GM19463 (cell line): ENCODE data around the gene GKN2.
"Not testable (repeated sequence)": the region's sequence is repeated elsewhere in the genome, so short reads cannot be mapped to it uniquely, and the experiment has no call there.

Experiments
- ATAC-seq: cut with Tn5 transposase; IDR thresholded peaks from one replicate; pipeline ENCODE4 v1.9.1; 2021; ENCODE audit warnings: mild to moderate bottlenecking, moderate library complexity; ENCODE audit not compliant: unreplicated experiment

The GKN2 gene

DNA sequence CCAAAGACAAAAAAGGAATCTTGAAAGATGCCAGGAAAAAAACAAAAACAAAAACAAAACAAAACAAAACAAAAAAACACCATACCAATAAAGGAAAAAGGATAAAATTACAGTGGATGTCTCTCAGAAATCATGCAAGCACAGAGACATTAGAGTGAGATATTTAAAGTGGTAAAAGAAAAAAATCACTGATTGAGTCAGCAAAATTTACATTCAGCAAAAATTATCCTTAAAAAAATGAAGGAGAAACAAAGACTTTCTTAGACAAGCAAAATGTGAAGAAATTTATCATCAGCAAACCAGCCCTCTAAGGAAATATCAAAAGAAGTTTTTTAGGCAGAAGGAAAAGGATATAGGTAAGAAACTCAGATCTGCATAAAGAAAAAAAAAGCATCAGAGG lies 11.6 kb upstream of the GKN2 start:
- ATAC-seq: no peak

DNA sequence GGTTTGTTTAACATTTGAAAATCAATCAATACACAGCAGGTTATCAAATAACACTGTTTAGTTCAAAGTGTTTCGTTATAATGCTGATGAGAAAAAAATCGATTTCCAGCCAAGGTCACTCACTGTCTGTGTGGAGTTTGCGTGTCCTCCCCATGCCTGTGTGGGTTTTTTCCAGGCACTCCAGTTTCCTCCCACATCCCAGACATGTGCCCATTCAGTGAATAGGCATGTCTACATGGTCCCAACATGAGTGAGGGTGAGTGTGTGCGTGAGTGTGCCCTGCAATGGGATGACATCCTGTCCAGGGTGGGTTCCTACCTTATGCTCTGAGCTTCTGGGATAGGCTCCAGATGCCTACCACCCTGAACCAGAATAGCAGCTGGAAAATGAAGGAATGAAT lies 8.7 kb upstream of the GKN2 start:
- ATAC-seq: no peak

DNA sequence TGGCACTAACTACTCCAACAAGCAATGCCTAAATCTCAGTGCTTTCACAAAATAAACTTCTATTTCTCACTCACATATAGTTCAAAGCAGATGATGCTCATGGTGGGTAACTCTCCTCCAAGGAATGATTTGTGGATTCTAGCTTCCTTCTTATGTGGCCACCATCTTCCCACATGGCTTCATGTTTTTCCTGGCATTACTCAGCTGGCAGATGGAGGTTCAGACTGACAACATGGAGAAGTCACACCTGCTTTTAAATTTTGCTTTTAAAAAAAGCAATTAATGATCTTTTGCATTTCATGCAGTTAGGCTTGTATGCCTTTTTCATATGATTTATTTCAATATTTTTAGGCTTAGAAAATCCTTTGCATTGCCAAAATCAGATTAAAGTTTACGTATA lies 6.3 kb upstream of the GKN2 start:
- no peak for ATAC-seq

DNA sequence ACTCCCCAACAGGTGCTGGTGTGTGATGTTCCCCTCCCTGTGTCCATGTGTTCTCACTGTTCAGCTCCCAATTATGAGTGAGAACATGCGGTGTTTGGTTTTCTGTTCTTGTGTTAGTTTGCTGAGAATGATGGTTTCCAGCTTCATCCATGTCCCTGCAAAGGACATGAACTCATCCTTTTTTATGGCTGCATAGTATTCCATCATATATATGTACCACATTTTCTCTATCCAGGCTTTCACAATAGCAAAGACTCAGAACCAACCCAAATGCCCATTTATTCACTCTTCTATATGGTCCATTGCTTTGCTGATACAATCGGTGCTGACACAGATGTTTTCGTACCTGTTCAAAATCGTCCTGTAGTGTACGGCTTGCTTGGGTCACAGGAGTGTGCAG lies 2.7 kb upstream of the GKN2 start:
- not testable (repeated sequence) for ATAC-seq

DNA sequence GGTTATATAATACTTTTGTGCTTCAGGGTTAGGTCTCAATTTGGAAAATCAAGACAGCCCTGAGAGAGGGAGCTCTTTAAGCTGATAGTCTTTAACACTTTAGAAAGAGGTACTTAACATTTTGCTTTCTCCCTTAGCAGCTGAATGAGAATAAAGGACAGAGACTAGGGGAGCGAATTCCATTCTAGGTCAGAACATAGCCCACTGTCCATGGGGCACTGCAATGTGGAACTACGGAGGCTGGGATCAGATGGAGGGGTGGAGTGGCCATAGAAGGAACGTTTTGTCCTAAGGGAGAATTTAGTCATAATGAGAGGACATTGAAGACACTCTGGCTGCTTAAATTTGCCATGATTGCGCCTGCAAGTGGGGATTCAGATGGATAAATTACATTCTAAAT lies 794 bp downstream of the GKN2 start:
- no peak for ATAC-seq

DNA sequence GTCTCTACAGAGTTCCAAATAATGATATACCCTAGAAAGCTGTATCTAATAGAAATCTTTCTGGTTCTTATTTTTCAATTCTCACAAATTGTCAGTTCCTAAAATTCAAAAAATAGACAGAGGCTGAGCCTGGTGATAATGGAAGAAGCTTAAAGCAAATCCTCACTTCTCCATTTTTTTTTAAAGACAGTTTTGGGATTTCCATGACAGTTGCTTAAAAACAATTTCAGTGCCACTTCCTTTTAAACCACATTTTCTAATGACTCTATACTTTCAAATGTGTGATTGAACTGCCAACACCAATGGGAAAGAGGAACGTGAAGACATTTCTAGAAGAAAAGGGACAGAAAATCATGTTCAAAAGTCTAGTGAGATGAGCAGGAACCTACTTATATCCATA lies 4.0 kb downstream of the GKN2 start:
- ATAC-seq: no peak

DNA sequence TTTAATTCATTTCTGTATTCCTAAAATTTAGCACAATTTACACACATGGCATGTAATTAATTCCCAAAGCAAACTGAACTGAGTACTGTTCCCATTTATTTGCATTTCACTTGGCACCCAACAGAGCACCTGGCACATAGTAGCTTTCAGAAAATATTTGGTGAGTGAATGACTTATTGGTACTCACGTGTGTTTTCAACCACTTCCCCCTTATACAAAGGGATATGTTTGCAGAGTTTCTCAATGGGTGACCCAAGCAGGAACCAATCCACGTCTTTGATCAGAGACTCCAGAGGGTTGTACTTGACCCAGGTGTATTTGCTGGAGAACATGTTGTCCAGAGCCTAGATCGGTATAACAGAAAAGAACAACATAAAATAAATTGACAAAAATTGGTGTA lies 6.6 kb downstream of the GKN2 start:
- ATAC-seq: no peak

DNA sequence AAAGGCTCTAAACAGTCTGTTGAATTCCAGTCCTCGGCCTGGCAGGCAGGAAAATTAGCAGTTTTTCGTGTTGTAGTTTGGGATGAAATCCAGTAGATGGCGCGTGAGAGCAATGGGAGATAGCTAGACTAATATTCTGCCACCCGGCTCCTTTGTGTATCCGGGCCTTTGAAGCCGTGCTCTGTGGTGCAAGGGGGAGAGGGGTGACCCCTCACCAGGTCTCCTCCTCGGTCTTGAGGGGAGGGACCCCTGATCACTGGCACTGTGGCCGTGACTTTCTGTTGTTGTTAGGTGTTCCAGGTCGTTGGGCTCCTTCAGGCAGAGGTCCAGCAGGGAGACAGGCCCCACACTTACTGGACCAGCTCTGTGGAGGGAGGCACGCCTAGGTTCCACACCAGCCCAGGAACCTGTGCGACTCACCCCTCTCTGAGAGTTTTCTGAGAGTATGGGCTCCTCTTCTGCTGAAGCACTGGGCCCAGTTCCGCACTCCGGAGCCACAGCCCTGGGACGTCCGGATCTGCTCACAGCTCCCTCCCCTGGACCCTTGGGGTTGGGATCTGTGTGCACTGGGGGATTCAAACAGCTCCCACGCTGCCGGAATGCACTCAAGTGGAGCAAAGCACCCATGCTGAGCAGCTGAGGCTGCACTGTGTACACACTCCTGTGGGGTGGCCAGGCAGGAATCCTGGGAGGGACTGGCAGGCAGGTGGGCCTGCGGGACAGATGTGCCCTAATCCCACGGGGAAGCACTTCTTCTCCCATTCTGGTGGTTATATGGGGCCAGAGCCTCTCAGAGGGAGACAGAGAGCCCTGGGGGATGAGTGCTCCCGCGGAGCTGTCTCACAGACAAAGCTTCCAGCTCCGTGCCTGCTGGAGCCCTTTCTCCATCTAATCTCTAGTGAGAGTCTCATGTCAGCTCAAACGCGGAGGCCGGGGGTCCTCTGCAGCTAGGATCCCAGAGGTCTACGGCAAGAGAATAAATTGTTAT lies 8.8 kb downstream of the GKN2 start:
- ATAC-seq: no peak

DNA sequence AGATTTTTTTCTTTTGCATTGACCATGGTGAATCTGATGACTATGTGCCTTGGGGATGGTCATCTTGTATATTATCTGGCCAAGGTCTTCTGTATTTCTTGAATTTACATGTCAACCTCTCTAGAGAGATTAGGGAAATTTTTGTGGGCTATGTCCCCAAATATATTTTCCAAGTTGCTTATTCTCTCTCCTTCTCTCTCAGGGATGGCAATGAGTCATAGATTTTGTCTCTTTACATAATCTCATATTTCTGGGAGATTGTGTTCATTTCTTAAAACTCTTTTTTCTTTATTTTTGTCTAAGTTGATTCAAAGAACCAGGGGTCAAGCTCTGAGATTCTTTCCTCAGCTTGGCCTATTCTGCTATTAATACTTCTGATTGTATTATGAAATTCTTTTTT lies 9.9 kb downstream of the GKN2 start:
- ATAC-seq: no peak

DNA sequence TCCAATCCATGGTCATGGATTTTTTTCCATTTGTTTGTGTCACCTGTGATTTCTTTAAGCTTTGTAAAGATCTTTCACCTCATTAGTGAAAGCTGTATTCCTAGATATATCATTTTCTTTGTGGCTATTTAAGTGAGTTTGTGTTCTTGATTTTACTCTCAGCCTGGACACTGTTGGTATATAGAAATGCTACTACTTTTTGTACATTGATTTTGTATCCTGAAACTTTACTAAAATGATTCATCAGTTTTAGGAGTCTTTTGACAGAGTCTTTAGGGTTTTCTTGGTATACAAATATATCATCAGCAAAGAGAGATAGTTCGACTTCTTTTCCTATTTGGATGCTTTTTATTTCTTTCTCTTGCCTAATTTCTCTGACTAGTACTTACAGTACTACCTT lies 12.3 kb downstream of the GKN2 start:
- ATAC-seq: no peak

DNA sequence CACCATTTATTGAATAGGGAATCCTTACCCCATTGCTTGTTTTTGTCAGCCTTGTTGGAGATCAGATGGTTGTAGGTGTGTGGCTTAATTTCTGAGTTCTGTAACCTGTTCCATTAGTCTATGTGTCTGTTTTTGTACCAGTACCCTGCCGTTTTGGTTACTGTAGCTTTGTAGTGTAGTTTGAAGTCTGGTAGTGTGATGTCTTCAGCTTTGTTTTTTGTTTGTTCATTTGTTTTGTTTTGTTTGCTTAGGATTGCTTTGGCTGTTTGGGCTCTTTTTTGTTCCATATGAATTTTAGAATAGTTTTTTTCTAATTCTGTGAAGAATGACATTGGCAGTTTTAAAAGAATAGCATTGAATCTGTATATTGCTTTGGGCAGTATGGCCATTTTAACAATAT lies 12.7 kb downstream of the GKN2 start:
- no peak for ATAC-seq

DNA sequence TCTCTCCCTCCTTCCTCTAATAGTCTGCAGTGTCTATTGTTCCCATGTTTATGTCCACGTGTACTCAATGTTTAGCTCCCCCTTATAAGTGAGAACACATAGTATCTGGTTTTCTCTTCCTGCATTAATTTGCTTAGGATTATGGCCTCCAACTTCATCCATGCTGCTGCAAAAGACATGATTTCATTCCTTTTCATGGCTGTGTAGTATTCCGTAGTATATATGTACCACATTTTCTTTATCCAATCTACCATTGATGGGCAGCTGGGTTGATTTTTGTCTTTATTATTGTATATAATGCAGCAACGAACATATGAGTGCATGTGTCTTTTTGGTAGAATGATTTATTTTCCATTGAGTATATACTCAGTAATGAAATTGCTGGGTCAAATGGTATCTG lies 13.8 kb downstream of the GKN2 start:
- ATAC-seq: no peak

DNA sequence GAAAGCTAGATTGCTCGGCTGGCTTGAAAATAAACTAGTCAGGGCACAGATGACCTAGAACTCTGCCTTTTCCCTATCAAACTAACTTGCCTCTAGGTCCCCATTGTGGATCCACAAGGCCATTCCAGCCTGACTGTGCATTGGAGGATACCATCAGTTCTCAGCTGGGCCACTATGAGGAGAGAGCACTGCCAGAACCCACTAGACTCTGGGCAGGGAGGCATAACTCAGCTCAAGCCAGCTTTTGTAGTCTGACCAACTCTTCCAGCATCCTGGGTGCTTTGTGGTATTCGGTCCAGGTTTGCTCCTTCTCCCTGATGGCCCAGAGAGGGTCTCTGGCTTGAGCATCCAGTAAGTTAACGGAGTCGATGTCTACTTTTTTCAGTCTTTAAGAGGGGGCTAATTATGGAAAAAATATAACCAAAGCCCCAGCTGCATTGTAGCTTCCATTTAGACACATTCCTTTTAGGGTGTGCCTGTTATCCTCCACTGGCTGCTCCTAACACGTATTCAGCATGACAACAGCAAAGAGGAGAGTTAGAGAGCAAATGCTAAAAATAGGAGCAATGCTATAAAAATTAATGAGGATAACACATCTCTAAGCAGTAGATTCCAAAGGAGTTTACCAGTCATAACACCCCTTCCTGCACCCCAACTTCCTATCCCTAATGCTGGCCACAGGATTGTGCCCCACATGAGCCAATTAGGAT lies 15.2 kb downstream of the GKN2 start:
- no peak for ATAC-seq

DNA sequence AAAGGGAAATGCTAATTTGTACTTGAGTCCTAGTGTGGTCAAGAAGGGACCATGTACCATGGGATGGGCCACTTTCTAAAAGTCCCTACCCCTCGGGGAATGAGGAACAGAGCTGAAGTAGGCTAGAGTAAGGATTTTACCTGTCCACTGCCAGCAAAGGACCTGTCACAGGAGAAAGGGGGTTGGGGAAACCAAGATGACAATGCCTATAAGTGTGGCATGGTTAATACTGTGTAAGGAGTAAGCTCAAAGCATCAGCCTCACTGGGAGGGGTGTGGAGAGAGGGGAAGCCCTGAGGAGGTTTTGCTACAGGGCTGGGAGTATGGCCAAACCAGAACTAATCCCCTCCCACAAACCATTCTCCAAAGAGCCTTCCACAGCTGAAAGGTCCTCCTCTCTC lies 15.8 kb downstream of the GKN2 start:
- no peak for ATAC-seq

DNA sequence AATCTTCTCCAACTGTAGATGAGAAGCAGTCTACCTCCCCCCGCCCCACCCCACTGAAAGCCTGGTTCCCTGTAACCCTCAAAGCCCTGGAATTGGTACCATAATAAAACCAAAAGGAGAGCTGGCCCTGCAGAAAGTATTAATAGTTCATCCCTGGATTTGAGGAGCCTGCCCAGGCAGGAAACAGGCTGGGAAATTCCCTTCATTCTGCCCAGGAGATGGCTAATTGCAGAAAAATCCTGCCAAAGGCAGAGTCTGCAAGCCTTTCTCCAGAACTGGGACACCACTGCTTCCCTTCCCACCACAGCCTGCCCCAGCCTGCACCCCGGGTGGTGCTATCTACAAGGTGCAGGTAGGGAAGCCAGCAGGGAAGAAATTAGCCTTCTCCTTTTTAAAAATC lies 16.3 kb downstream of the GKN2 start:
- no peak for ATAC-seq

DNA sequence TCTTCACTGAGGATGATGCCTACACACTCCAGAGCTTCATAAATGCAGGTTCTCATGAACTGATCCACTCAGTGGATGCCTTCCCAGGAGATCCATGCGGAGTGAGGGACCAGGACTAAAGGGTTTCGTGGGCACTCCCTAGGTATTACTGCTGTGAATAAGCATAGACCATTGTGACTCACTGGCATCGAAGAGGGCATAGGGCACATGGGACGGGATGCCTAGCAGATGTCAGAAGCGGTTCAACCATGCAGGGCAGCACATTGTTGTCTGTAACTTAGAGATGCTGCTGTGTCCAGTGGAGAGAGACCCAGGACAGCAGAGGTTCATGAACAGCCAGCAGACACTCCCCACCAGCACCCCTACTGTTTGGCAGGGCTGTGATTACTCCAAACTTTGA lies 17.2 kb downstream of the GKN2 start:
- ATAC-seq: no peak

DNA sequence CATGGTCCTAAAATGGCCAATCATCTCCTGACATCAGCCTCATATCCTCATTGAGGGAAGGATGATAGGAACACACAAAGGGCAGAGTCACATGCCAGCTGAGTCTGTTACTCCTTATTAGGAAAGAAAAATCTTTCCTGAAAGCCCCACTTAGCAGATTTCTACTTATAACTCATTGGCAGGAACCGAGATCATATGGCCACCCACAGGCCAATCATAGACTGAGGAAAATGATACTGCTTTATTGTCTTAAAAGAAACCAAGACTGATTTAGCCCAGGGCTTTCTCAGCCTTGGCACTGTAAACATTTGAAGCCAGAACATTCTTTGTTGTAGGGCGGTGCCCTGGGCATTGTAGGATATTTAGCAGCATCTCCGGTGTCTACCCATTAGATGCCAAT lies 18.7 kb downstream of the GKN2 start:
- ATAC-seq: no peak

DNA sequence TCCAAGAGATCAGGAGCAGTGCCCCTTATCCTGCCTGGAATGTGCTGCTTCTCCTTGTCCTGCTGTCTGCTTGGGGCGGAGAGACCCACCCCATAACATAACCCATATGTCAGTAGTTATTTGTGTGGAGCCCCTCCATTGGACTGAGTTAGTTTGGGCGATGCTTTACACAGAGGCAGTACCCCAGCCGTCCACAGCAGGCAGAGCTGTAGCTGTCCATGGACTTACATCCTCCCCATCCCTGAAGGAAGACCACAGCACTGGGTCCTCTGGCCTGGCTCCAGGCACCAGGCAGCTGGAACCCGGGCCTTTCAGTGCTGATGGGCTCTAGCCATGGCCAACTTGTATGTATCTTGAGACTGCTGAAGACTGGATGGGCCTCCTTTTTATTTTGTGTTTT lies 20.3 kb downstream of the GKN2 start:
- no peak for ATAC-seq

DNA sequence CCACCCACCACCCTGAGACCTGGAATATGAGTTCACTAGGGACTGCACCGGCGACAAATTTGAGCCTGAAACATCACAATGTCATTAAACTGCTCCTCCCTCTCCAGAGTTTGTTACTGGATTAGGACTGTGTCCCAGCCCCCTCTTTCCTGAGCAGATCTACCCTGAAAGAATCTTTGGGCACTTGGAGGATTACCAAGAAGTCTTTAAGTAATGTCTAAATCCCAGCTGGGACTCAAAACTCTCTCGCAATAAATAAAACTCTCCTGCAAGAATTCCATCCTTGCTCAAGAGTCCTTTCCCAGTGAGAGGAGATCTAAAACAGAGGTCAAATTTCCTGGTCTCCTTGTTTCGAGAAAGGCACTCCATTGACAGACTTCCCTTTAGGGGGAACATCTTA lies 20.9 kb downstream of the GKN2 start:
- no peak for ATAC-seq

DNA sequence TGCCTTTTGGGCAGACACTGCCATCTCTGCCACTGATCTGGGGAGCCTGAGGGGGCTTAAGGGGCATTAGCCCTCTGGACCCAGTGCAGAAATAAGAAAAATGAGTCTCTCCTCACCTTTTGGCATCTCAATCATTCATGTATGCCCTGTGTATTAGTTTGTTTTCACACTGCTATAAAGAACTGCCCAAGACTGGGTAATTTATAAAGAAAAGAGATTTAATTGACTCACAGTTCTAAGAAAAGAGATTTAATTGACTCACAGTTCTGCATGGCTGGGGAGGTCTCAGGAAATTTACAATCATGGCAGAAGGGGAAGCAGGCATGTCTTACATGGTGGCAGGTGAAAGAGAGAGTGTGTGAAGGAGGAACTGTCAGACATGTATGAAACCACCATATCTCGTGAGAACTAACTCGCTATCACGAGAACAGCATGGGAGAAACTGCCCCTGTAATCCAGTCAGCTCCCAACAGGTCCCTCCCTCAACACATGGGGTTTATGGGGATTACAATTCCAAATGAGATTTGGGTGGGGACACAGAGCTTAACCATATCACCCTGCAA lies 21.5 kb downstream of the GKN2 start:
- no peak for ATAC-seq

DNA sequence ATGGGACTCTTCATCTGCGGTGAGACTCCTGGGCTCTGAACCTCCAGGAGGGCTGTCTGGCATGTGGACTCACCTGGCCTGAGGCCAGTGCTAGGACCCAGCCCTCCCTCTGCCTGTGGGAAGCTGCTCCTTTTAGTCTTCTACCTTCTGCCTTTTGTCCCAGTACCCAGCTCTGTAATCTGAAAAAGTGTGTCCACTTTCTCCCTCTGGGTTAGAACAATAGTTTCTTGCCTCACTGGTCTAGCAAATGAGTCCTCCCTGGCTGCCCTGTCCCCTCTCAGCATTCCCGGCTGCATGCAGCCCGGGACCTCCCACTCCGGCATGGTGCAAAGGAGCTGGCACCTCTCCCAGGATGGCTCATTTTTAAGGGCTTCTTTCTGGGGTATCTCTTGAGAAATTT lies 25.9 kb downstream of the GKN2 start:
- ATAC-seq: no peak

DNA sequence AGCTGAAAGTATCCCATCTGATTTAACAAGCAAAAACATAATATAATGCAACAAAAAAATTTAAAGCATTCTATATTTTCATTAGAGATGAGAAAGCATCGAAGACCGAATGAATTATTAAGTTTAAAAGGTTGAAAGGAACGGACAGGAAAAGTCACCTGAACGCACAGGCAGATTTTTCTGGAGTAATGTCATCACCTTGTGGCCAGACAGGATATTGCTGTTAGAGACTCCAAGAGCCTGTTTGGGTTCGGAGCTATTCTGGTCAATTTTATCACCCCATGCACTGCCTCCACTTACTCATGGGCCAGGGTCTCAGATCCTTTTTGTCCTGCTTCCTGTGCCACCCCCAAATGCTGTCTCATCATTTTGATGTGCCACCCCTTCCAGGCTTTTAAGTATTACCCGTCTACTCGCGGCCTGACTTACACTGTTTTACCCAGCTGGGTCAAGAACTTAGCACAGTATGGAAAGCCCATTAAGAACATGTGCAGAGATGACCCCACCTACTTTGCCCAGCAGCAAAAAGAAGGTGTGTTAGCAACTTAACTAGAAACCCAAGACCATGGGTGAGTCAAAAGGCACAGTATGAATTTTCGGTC lies 27.3 kb downstream of the GKN2 start:
- peak; percentile 67 for ATAC-seq
